T-helper 1 cell treated with Interleukin-12 subunit alpha and Interleukin-12 subunit beta and Interleukin-4 antibody, amounts not matched to agents 30 ng/mL and 1 ng/mL, for 36 hours (primary cell): Measurements from ENCODE around the gene OSBPL7. TPM values are rescaled to one million over a fixed set of nuclear protein-coding genes. Genes with fewer than 3 reads are reported as not detected.

Source experiments
- intact Hi-C: fragments of 100-400 bp; cut with micrococcal nuclease; formaldehyde crosslinking; loops from one replicate; pipeline ENCODE4 v1.15.1; 2024
- total RNA-seq: library from RNA; stranded (reverse); gene quantifications from 2 replicates; pipeline ENCODE4 v1.2.3, GENCODE V29; 2022

The OSBPL7 gene
- total RNA-seq, 1 donor from 2014 or later: 36.3 TPM

DNA sequence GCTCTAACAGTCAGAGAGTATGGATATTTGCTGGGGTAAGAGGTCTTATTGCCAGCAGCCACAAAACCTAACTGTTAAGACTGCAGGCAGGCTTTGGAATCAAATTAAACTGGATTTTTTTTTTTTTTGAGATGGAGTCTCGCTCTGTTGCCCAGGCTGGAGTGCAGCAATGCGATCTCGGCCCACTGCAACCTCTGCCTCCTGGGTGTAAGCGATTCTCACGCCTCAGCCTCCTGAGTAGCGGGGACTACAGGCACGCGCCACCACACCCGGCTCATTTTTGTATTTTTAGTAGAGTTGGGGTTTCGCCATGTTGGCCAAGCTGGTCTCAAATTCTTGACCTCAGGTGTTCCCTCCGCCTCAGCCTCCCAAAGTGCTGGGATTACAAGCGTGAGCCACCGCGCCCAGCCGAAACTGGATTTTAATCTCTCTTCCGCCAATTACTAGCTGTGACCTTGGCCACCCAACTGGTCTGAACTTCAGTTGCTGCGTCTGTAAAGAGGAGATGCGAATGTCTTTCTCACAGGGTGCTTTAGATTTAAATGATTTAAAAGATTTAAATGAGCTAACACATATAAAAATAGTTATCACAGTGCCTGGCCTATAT, 8.9 kb upstream of the OSBPL7 start:
- intact Hi-C loops: loop anchor here (1.0 to 5.0 kb wide), 9 partner anchors 9 to 1362 kb away; partner anchors contain the start of genes CDK5RAP3, KPNB1, NFE2L1 and OSBPL7

DNA sequence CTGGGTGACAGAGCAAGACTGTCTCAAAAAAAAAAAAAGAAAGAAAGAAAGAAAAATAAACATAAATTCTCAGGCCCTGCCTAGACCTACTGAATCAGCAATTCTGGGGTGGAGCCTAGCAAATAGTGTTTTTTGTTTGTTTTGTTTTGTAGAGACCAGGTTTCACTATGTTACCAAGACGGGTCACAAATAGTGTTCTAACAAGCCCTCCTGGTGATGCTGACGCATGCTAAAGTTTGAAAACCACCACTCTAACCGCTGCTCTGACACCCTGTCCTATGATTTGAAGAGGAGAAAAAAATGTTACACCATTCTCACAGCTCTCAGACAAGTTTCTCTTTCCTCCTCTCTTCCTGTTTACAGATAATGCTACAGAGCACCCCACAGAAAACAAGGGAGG, 8.3 kb upstream of the OSBPL7 start:
- intact Hi-C loops: loop anchor here (2.0 to 5.0 kb wide), 3 partner anchors 141 to 1362 kb away; partner anchors contain the start of genes CDK5RAP3 and SNX11

DNA sequence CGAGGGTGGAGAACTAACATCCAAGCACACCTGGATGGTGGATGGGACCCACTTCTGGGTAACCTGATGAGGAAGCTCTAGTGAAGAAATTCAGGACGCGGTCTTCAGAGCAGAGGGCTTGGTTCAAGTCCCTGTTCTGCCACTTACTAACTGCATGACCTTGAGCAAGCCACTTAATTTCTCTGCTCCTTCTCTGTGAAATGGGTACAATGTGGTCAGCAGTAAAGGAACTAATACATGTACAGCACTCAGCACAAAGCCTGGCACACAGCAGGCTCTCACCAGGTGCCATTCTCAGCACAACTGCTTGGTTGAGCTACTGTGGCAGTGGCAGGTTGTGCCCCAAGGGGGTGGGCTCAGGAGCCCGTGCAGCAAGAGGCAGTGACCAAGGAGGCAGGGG, 1.9 kb upstream of the OSBPL7 start:
- intact Hi-C loops: no loop called here

DNA sequence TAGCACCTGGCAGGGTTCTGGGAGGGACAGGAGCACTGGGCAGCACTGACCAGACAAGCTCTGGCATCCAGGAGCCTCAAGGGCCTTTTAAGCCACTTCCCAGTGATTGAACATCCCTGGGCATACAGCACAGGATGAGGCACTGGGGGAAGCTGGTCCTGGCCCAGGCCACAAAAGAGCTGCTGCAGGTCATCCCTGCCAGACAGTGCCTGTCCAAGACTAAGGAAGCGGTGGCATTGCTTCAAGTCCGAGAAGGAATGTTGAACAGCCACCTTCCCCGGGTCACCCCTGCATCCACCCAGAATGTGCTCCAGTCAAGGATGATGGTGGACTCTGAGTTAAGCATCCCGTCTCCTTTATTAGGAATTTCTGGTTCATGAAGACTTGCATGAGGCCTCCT, 1.2 kb upstream of the OSBPL7 start:
- intact Hi-C loops: no loop called here

DNA sequence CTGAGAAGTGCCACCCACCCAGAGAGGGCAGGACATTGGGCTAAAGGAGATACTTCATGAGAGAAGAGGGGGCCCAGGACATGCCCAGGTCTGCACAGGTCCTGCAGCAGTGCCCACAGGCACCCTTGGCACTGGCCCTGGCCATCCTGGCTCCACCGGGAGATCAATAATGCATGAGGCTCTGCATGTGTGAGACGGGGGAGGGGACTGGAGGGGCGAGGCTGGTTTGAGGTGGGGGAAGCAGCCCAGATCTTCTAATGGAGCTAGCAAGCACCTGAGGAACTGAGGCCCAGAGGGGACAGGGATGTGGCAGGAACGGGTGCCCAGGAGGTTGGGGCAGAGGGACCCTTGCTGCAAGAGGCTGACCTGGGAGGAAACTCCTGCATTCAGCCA, 567 bp downstream of the OSBPL7 start:
- intact Hi-C loops: loop anchor here (1.0 kb wide), 1 partner anchor 10 kb away; the partner anchor contains the start of genes LRRC46 and MRPL10

DNA sequence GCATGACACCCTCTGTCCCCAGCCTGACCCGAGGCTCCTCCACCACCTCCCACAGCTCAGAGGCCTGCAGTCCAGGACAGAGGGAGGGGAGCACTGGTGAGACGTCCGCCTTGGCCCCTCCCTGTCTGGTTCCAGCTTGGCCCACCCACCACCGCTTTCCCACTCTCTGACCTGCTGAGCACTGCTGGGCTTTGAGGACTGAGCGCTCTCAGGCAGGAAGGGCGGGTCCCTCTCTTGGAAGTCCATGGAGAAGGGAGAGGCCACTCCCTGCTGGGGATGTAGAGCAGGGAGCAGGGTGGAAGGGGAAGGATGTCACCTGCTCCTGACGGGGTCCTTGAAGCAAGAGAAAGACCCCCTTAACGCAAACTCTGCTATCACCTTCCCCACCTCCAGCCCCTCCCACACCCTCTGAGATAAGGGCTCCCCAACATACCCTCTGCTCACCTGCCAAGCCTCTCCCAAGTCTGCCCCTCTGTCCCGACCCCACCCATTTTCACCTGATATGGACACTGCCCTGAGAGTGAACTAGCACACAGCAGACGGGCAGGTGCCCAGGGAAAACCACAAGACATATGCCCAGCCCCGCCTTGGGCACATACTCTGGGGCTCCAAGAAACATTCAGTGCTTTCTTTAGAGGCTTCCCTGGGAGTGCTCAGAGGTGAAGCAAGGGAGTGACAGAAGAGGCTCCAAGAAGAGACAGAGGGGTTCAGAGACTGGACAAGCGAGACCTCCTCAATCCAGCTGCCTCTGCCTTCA, 1.4 kb downstream of the OSBPL7 start:
- intact Hi-C loops: no loop called here

DNA sequence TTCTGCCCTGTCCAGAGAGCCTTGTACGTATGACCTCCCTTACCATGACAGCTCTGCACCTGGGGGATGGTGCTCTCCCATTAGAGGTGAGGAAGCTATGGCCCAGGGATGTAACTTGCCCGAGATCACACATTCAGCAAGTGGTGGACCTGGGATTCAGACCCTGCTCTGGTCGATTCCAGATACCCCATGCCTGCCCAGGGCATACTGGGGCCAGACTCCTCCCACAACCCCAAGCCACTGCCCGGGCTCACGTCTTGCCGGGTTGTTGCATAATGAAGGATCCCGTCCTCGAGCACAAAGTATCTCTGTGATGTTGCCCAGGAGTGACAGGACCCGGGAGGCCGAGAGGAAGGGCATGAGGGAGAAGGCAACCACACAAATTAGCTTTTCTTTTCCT, 2.1 kb downstream of the OSBPL7 start:
- intact Hi-C loops: no loop called here

DNA sequence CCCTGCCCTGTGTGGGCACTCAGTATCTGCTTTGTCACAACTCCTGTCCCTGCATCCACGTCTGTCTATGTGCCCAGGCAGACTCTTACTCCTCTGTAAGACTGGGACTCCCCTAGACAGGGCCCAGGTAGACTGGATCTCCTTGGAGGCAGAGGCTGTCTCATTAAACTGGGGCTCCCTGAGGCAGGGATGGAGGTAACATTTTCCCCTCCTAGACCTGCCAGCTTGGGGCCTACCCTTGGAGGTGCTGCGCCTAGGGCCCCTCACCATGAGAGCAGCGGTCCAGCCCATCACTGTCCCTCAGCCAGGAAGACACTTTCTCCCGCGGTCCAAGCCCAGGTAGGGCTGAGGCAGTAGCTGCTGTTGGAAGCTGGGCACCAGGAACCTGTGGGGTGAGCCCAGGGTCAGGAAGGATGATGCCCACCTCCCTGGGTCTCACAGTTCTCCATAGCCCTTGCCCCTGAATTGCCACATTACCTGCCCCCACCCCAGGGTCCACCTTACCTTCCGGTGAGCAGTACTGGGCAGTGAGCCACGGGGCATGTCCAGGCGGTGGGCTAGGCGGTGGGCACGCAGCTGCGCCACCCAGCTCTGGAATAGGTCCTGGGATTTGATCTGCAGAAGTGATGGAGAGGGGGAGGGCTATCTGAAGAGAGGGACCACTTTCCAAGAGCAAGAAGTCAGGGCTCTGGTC, 3.4 kb downstream of the OSBPL7 start:
- intact Hi-C loops: no loop called here

DNA sequence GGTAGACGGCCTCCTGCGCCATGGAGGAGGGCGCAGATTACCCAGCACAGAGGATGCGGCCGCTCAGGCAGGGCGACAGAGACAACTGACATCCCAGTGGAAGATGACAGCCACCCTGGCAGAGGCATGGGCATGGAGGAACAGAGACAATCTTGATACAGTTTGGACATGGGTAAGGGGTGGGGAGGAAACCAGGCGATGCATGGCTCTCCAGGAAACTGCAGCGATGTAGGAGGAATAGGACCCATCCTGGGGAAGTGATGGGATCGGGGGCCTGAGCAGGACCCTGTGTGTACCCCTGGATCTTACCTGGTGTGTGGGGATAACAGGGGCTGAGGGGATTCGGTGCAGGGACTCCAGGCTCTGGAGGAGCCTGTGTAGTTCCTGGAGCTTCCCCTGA, 4.6 kb downstream of the OSBPL7 start:
- intact Hi-C loops: no loop called here

DNA sequence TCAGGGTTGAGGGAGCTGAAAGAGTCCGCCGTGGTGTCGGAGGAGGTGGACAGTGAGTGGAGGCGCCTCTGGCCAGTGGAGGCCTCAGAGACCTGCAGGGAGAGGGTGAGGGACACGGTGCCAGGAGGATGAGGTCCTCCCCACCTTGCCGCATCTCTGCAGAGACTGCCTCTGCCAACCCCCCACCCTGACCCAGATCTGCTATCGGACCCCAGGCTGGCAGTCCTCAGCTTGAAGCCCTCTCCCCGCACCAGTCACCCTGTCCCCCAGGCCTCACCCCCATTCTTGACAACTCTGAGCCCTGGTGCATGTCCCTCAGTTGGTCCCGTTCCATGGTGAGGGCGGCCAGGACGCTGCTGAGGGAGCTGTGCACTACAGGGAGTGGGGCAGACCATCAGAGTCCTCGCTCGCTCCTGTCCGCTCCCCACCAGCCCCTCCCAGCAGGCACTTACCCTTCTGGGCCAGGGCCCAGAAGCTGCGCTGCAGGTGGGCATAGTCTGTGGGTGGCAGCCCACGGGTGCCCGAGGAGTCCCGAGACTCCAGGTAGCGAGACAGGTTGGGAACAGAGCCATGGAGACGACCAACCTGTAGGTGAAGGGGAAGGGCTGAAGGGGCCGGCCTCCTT, 5.4 kb downstream of the OSBPL7 start:
- intact Hi-C loops: no loop called here

DNA sequence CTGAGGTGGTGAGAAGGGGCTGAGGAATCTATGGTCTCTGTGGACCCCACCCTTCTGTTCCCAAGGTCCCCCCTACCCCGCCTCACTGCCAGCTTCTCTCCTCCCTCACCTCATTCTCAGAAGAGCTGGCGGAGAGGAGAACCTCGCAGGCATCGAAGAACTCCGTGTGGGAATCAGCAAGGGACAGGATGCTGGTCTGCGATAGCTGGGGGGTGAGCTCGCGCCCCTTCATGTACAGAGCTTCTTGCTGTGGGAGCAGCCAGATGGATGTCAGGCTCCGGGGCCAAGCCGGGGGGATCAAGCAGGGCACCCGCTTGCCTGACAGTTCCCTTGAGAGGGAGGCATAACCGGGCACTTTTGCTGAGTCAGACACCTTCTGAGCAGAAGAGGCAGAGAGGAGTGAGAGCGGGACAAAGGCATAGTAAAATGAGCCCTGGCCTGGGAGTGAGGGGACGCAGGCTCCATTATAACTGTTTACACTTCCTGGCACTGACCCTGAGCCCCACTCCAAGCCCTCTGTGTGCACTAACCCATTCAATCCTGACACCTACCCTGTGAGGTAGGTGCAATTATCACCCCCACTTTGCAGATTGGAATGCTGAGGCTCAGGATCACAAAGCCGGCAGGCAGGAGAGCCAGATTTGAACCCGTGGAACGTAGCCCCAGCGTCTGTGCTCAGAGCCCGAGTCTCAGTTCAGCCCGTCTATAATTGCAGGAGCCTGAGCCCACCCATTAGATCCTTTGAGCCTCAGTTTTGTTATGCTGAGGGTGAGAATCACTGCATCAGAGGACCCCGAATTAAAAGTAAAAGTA, 6.3 kb downstream of the OSBPL7 start:
- intact Hi-C loops: no loop called here

DNA sequence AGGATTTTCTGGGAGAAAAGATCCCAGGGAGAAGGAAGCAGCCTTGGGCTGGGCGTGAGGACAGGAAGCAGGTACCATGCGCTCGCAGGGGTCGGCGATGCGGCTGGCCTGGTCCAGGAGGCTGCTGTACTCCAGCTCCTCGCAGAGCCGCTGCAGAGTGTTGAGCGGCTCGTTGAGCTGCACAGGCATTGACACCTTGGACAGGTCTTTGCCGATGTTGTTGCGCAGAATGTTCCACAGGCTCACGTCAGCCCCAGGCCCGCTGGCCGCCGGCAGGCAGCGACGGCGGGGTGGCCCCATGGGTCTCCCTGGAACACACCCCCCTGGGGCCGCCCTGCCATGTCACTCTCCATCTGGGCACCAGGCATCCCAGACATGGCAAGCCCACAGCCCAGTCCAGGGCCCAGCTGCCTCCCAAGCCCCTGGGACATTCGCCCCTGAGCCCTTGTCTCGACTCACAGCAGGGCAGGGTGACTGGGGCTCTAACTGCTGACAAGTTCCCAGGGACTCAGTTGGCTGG, 8.0 kb downstream of the OSBPL7 start:
- intact Hi-C loops: no loop called here

DNA sequence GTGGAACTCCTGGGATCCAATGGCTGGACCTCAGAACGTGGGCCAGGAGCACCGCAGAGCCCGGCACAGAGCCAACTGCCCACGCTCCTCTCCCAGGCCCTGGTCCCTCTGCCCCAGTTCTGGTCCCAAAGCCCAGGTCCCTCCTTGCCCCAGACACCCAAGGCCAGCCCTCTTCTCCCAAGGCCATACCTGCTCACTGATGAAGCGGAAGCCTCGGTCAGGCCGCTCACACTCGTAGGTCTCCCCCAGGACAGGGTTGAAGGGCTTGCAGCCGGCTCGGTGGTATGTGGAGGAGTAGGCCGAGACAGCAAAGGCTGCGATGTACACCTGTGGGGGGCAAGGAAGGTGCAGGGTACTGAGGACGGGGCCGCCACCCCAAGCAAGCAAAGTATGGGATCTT, 8.5 kb downstream of the OSBPL7 start:
- intact Hi-C loops: no loop called here

DNA sequence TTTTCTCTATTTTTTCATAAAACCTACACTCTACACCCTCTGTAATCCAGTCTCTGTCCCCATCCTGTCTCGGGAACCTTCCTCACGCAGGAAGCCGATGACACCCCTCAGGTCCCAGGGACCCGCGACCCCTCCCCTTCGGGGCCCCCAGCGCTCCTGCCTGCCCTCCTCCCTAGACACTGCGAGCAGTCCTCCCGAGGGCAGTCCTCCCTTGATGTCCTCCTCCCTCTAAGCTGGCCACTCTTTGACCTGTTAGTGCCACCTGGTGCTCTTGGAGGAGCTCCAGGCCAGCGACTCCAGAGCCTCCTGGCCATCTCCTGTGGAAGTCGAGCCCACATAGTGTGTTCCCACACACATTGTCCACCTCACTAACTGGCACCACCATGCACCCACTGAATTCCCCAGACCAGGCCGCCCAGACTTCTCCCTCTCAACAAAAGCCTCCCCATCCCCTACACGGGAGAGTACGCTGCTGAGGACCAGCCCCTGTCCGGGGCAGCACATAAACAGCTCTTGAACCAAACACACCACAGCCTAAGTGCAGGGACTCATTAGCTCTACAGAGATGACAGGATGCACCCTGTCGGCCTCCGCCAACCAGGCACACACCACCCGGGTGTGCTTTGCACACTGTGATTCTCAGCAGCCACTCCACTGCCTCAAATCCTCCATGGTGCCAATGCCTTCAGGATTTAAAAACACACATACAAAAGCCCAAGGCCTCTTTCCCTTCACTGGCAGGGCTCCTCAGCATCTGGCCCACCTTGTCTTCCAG, 9.3 kb downstream of the OSBPL7 start:
- intact Hi-C loops: no loop called here

DNA sequence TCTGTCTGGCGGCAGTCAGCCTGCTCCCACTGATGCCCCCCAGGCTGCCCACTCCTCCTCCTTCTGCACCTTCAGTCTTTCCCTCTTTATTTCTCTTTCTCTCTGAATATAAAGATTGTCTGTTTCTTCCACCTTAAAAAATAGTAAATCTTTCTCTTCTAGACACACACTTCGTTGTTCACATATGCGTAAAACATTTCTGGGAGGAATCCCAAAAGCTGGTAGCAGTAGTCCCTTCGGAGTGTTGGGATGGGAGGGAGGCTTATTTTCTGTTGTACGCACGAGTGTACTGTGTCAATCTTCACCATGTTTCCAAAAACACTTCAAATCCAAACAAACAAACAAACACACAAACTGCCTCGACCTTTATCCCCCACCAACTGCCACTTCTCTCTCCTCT, 9.9 kb downstream of the OSBPL7 start:
- intact Hi-C loops: no loop called here

DNA sequence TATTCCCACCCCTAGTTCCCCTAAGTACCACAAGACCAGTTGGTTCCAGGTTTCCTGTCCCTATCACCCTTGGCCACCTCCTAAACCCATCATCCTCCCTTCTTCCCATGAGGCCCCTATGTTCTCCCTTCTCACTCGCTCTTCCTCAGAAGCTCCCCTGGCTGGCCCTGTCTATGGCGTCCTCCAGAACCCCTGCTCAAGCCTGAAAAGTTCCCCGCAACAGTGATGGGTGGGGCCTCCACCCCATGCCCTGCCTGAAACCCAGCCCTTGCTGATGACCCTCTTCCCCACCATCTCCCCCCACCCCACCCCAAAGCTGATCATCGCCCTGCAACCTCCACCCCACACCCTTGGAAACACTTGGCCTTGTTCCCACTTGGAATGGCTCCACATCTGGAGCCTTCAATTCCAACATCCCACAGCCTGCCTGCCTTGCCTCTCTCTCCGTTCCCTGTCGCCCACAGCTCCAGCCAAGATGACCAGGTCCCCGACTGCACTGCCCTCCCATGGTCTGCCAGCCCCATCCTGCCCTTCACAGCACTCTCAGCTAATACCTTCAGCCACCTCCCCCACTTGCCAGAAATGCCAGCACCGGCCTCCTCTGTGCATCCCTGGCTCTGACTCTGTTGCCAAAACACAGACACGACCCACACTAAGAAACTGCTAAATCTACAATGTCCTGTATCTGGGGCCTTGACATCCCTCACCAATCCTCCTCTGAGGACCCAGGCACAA, 10.5 kb downstream of the OSBPL7 start:
- intact Hi-C loops: no loop called here

DNA sequence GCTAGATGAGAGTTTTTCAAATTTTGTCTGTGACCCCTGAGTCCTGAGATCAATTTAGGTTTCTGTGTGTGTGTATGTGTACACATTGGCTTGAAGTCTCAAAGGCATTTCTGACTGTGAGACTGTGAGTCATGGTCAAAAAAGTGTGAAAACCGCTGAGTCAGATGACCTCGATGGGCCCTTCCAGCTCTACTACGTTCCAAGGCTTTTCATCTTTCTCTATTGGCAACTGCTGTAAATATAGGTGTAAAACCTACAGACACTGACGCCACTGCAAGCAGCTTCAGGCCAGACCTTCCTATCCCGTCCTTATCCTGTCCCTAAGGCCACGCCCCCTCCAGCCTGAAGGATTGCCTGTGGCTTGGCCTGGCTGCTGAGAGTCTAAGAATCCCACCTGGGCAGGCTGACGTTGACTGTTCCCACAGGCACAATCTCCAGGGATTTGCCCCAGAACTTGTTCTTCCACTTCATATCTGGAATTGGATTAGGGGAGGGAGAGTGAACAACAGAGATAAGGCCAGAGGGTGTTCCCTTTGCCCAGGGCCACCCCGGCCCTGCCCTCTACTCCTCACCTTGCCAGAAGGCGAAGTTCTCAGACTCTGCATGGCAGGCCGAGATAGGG, 11.3 kb downstream of the OSBPL7 start:
- intact Hi-C loops: no loop called here

DNA sequence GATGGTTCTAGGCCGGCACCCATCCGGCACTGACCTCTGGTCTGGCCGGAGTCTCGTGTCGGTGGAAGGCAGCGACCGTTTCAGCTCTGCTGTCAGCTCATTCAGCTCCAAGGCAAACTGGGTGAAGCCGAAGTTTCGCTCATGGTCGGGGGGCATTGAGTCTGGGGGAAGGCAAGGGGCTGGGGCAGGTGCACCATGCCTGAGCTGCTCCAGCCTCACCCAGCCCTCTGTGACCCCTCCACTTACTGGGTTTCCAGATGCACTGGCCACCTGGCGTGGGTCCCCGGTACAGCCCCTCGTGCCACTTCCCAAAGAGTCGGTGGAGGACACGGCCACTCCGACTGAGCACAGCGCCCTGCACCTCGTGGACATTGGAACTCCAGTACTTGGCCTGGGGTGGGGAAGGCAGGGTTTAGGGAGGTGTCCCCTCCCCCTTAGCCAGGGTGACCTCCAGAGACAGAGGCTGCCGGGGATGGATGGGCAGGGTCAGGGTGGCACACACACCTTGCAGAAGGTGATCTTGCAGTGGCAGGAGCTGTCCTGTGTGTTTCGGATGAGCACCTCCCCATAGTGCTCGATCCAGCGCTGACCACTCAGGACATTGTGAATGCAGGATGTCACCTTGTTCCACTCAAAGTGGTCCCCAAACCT, 12.6 kb downstream of the OSBPL7 start:
- intact Hi-C loops: no loop called here
